Ascending aorta (tissue), 2 donors: ENCODE measurements around the gene MAP1LC3B2. TPM values are rescaled to one million over a fixed set of nuclear protein-coding genes. Genes with fewer than 3 reads are reported as not detected.

ENCODE experiments used
- DNase-seq, 2 donors: peaks; one replicate each; pipeline ENCODE4 v3.0.0-alpha.2; 2019; ENCODE audit warnings: low spot score in 2 of 2
- H3K27ac ChIP-seq, 2 donors: fragments of 200-600 bp; sonication (generic); one replicate each; pipeline ENCODE4 v1.5.1; 2016 to 2017; ENCODE audit warnings: mild to moderate bottlenecking in 1 of 2
- H3K27me3 ChIP-seq: fragments of 200-600 bp; sonication (generic); one replicate; pipeline ENCODE4 v1.5.1; 2017
- H3K36me3 ChIP-seq, 2 donors: fragments of 200-600 bp; sonication (generic); one replicate each; pipeline ENCODE4 v1.5.1; 2016
- H3K4me1 ChIP-seq, 2 donors: fragments of 200-600 bp; sonication (generic); one replicate each; pipeline ENCODE4 v1.5.1; 2016 to 2017; ENCODE audit warnings: mild to moderate bottlenecking in 1 of 2
- H3K4me3 ChIP-seq, 2 donors: fragments of 200-600 bp; sonication (generic); one replicate each; pipeline ENCODE4 v1.5.1; 2016 to 2017; ENCODE audit warnings: mild to moderate bottlenecking in 1 of 2
- H3K9me3 ChIP-seq, 2 donors: fragments of 200-600 bp; sonication (generic); one replicate each; pipeline ENCODE4 v1.5.1; 2016
- CTCF ChIP-seq, 3 experiments: fragments of 200-600 bp in 2 of 3; fragments of 450-650 bp in 1 of 3; sonication (generic) in 2 of 3; IDR thresholded peaks; one replicate each; pipeline ENCODE4 v1.5.1; 2016 to 2019; ENCODE audit warnings: antibody characterized with exemption in 3 of 3, mild to moderate bottlenecking in 1 of 3, moderate library complexity in 1 of 3
- intact Hi-C: fragments of 100-400 bp; cut with DNase I; formaldehyde crosslinking; loops from one replicate; pipeline ENCODE4 v1.15.1; 2023
- total RNA-seq: library from RNA; depleted of rRNA; stranded (reverse); fragments of >200 nt; gene quantifications from one replicate; pipeline ENCODE4 v1.1.0, GENCODE V29; 2016

Gene MAP1LC3B2
- total RNA-seq, 1 donor from 2014 or later, result not detected

DNA sequence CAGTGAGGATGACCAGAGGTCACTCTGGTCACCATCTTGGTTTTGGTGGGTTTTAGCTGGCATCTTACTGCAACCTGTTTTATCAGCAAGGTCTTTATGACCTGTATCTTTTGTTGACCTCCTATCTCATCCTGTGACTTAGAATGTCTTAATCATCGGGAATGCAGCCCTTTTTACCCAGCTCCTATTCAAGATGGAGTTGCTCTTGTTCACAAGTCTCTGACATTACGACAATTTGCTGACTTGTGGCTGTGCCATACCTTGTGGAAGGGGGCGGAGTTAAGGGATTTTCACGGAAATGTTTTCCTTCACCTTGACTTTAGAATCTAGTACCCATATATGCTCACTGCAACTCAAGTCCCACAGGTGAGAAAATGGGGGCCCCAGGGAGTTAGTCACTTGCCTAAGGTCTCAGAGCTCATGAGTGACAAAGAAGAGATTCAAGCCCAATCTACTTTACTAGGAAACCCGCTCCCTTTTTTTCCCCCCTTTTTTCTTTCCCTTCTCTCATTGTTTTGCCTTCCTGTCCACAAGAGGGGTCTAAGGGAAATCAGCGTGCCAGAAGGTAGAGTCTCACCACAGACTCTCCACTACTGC lies 2.7 kb upstream of the MAP1LC3B2 start:
- H3K4me3 ChIP-seq, result no peak overlapping the region
- H3K27me3 ChIP-seq, result no peaks in the 10 kb centered on the region
- intact Hi-C loops, result no loop called here
- DNase-seq, result no peak
- no peak overlapping the region for H3K27ac ChIP-seq
- TF ChIP-seq CTCF (IDR thresholded peaks at IDR 0.05), result no peak
- H3K36me3 ChIP-seq, result no peaks in the 10 kb centered on the region
- peaks cover 0 to 2% of the 10 kb centered on the region in 2 donors for H3K4me1 ChIP-seq
- H3K9me3 ChIP-seq, result no peaks in the 10 kb centered on the region

DNA sequence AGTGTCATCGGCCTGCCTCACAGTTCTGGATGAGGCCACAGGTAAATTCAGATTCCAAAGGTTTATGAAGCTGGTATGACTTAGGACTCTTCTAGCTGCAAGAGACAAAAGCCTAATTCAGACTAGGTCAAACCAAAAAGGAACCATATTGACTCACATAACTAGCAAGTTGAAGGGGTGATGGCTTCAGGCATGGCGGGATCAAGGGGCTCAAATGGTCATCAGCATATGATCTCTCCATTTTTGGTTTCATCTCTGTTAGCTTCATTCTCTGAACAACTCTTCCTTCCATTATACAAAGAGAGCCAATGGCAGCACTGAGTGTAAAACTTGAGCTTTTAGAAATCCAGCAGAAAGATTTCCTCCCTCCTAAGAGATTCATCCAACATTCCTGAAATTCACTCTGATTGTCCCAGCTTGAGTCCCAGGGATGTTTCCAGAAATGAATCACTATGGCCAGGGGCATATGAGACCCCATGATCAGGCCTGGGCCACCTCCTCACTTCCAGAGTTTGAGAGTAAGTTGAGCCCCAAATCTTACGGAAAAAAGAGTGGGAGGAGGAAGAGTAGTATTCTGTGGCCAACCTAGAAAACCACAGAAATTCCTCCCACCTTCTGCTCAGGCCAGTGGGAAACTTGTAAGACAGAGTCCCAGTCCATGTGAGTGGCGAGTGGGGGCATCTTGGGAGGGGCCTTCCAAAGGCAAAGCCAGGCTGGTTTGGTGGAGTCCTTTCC lies 2.0 kb upstream of the MAP1LC3B2 start:
- no peak for DNase-seq
- intact Hi-C loops, result no loop called here
- no peak for TF ChIP-seq CTCF (IDR thresholded peaks at IDR 0.05)
- Histone ChIP-seq H3K36me3 (no peaks in the 10 kb centered on the region), H3K27me3 (no peaks in the 10 kb centered on the region), H3K4me3 (no peak overlapping the region), H3K4me1 (peaks cover 0 to 2% of the 10 kb centered on the region in 2 donors), H3K9me3 (no peaks in the 10 kb centered on the region), H3K27ac (no peak overlapping the region)

DNA sequence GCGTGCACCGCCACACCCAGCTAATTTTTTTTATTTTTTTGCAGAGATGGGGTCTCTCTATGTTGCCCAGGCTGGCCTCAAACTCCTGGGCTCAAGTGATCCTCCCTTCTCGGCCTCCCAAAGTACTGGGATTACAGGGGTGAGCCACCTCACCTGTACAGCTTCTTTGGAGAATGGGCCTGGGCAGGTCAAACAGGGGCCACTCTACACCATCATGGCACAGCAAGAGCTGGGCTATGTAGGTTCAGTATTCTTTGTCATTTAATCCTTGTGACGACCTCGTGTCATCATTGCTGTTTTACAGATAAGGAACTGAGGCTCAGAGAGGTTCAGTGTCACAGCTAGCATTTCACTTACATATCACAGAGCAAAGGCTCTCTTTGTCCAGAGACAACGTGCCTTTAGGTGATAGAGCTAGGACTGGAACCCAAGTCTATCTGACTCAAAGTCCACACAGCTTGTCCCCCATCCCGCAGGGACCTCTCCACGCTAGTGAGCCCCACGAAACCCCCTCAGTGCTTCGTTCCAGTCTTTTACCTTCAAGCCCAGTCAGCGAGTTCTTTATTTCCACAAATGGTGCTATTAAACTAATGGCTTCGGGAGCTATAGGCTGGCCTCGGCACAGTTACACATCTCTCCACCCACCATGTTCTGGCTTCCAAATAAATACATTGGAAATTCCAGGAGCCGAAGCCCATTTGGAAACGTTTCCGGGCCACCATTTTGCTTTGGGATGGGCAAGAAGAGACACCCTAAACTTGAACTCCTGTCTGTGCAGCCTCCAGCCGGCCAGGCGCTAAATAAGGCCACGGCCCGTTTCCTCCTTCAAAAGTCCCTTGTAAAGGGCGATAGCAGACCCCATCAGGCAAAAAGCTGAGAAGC lies 660 bp upstream of the MAP1LC3B2 start:
- Histone ChIP-seq H3K4me3 (no peak overlapping the region), H3K27ac (no peak overlapping the region), H3K4me1 (peaks cover 0 to 2% of the 10 kb centered on the region in 2 donors), H3K27me3 (no peaks in the 10 kb centered on the region), H3K36me3 (no peaks in the 10 kb centered on the region), H3K9me3 (no peaks in the 10 kb centered on the region)
- no peak for DNase-seq
- no peak for TF ChIP-seq CTCF (IDR thresholded peaks at IDR 0.05)
- intact Hi-C loops, result no loop called here

- Histone ChIP-seq H3K4me3 (no peak overlapping the region), H3K27ac (no peak overlapping the region), H3K9me3 (no peaks in the 10 kb centered on the region), H3K27me3 (no peaks in the 10 kb centered on the region), H3K36me3 (no peaks in the 10 kb centered on the region), H3K4me1 (peaks cover 0 to 2% of the 10 kb centered on the region in 2 donors)
- no peak for DNase-seq
- TF ChIP-seq CTCF (IDR thresholded peaks at IDR 0.05), result no peak
- intact Hi-C loops, result no loop called here
Observed at GRCh38 chr12:116561181-116561821, 2.1 kb downstream of the MAP1LC3B2 start.

GRCh38 chr12:116562090-116562489 lies 2.9 kb downstream of the MAP1LC3B2 start:
- DNase-seq, result no peak
- TF ChIP-seq CTCF (IDR thresholded peaks at IDR 0.05), result no peak
- no peak overlapping the region for H3K4me3 ChIP-seq
- H3K9me3 ChIP-seq, result no peaks in the 10 kb centered on the region
- no peak overlapping the region for H3K27ac ChIP-seq
- intact Hi-C loops, result no loop called here
- H3K4me1 ChIP-seq, result peaks cover 0 to 2% of the 10 kb centered on the region in 2 donors
- no peaks in the 10 kb centered on the region for H3K36me3 ChIP-seq
- no peaks in the 10 kb centered on the region for H3K27me3 ChIP-seq
